HUES64 (cell line): ENCODE measurements around the gene CCSER1.
"Not testable (repeated sequence)": the region's sequence is repeated elsewhere in the genome, so short reads cannot be mapped to it uniquely, and the experiment has no call there.

Experiments
- H3K27ac ChIP-seq: 2 replicates; pipeline ENCODE4 v1.7.0; 2013; ENCODE audit warnings: low read depth, low read length, inconsistent platforms
- H3K27me3 ChIP-seq: 2 replicates; pipeline ENCODE4 v1.6.1; 2013; ENCODE audit warnings: mild to moderate bottlenecking, low read length; ENCODE audit not compliant: insufficient read depth
- H3K36me3 ChIP-seq: 2 replicates; pipeline ENCODE4 v1.6.1; 2013; ENCODE audit warnings: mild to moderate bottlenecking, low read length; ENCODE audit not compliant: insufficient read depth
- H3K4me1 ChIP-seq: 2 replicates; pipeline ENCODE4 v1.6.1; 2013; ENCODE audit warnings: mild to moderate bottlenecking, low read length, moderate library complexity; ENCODE audit not compliant: insufficient read depth
- H3K4me3 ChIP-seq: 2 replicates; pipeline ENCODE4 v1.5.1; 2013; ENCODE audit warnings: mild to moderate bottlenecking, low read length, moderate library complexity
- H3K9ac ChIP-seq: 2 replicates; pipeline ENCODE4 v1.6.1; 2013; ENCODE audit warnings: mild to moderate bottlenecking, low read depth, low read length
- H3K9me3 ChIP-seq: 2 replicates; pipeline ENCODE4 v1.6.1; 2013; ENCODE audit warnings: low read depth, low read length; ENCODE audit not compliant: insufficient read depth
- WGBS: fragments of 150-250, 120-280 bp; methylation state at CpG from one replicate; pipeline ENCODE4 v1.1.7; 2013; ENCODE audit warnings: missing lambda C conversion rate; 5-methylcytosine and 5-hydroxymethylcytosine counted together

Gene CCSER1

DNA sequence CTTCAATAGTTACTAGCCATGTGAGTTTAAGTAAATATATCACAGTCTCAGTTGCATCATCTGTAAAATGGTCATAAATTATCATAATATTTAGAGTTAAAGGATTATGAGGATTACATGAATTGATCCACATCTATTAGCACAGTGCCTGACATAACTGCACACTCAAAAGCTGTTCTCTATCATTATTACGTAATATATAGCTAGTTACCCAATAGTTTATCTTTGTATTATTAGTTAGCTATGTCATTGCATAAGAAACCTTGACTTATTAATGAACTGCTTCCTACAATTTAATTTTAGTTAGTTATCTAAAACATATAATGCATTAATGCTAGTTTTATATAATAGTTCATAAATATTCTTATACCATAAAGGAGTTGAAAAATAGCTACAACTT is 1099.7 kb downstream of the CCSER1 start:
- Histone ChIP-seq H3K4me3 (no peak overlapping the region), H3K9me3 (no peaks in the 10 kb centered on the region), H3K27ac (no peak overlapping the region), H3K4me1 (no peaks in the 10 kb centered on the region), H3K9ac (no peak overlapping the region), H3K27me3 (no peaks in the 10 kb centered on the region), H3K36me3 (no peaks in the 10 kb centered on the region)
- WGBS: no CpG with 5 or more reads among the region's 1 CpG

- H3K4me3 ChIP-seq: no peak overlapping the region
- H3K9me3 ChIP-seq: no peaks in the 10 kb centered on the region
- no peaks in the 10 kb centered on the region for H3K27me3 ChIP-seq
- WGBS: 91% methylated on average over 2 of the region's 3 CpGs
- H3K27ac ChIP-seq: no peak overlapping the region
- H3K36me3 ChIP-seq: no peaks in the 10 kb centered on the region
- H3K4me1 ChIP-seq: peaks cover 7% of the 10 kb centered on the region
- no peak overlapping the region for H3K9ac ChIP-seq
These were observed 1101.5 kb downstream of the CCSER1 start for GRCh38 chr4:91228659-91229058.

- Histone ChIP-seq H3K9ac (no peak overlapping the region), H3K27me3 (no peaks in the 10 kb centered on the region)
- WGBS: no CpG with 5 or more reads among the region's 2 CpGs
These were observed 1106.0 kb downstream of the CCSER1 start for GRCh38 chr4:91233164-91233563.

GRCh38 chr4:91243132-91243531 is 1115.9 kb downstream of the CCSER1 start:
- H3K4me1 ChIP-seq: no peaks in the 10 kb centered on the region
- no peak overlapping the region for H3K27ac ChIP-seq
- no peaks in the 10 kb centered on the region for H3K36me3 ChIP-seq
- WGBS: 93% methylated on average over 2 of the region's 2 CpGs
- no peaks in the 10 kb centered on the region for H3K27me3 ChIP-seq
- H3K4me3 ChIP-seq: no peak overlapping the region
- H3K9ac ChIP-seq: no peak overlapping the region
- H3K9me3 ChIP-seq: no peaks in the 10 kb centered on the region

More at GRCh38 chr4:91233164-91233563, 1106.0 kb downstream of the CCSER1 start:
- Histone ChIP-seq H3K27ac (no peak overlapping the region), H3K4me3 (no peak overlapping the region), H3K4me1 (peaks cover 7% of the 10 kb centered on the region), H3K36me3 (no peaks in the 10 kb centered on the region), H3K9me3 (no peaks in the 10 kb centered on the region)

DNA sequence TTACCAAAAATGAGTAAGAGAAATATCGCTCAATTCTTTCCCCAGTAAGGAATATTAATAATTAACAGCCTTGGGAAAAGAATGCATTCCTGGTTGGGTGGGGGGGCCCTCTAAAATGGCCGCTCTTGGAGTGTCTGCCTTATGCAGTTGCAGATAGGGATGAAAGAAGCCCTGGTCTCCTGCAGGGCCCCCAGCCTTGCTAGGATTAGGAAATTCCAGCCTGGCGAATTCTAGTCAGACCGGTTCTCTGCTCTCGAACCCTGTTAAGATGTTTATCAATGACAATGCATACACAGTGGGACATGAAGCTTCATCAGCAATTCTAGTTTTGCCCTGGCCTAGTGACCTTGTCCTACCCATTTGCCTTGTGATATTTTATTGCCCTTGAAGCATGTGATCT is 1128.8 kb downstream of the CCSER1 start:
- H3K27ac ChIP-seq: peak overlapping the region; percentile 16; the same call in 1 of the 2 replicates
- WGBS: 84% methylated on average over 4 of the region's 5 CpGs

DNA sequence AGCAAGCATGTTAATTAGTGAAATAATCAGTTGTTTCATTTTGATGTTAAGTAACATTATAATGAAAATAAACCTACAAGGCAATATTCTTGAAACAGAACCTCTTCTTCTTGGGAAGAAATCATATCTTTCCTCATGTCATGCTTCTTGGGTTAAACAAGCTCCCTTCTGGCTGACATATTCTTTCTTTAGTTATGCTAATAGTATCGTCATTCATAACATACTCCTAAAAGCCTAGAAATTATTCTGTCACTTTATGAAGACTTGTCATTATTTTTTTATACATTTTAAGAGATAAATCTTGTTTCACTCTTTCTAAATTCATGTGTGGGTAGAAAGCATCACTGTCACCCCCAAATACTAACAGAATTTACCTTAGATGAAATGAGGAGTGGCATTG is 1129.6 kb downstream of the CCSER1 start:
- peaks cover 20% of the 10 kb centered on the region for H3K9me3 ChIP-seq

More for the DNA sequence above, 1128.8 kb downstream of the CCSER1 start:
- no peak overlapping the region for H3K4me3 ChIP-seq
- H3K36me3 ChIP-seq: no peaks in the 10 kb centered on the region
- H3K27me3 ChIP-seq: no peaks in the 10 kb centered on the region
- H3K9me3 ChIP-seq: peaks cover 20% of the 10 kb centered on the region
- H3K9ac ChIP-seq: no peak overlapping the region
- H3K4me1 ChIP-seq: no peaks in the 10 kb centered on the region

DNA sequence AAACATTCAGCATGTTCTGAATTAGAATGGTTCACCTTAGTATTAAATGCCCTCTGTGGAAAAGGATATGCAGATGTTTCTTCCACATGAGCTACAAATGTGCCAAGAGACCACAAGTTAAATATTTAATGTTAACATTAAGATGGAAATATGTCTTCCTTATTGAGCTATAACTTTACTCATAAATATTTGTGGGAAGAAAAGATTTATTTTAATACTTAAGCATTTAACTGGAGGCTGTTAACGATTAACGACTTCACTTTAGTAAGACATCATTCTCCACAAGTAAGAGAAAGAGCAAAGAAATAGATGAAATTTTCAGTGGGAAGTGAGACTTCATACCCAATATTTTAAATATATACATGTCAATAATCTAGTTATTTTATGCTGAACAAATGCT is 1130.5 kb downstream of the CCSER1 start:
- Histone ChIP-seq H3K4me1 (no peaks in the 10 kb centered on the region), H3K9me3 (peaks cover 20% of the 10 kb centered on the region), H3K36me3 (no peaks in the 10 kb centered on the region), H3K27me3 (no peaks in the 10 kb centered on the region), H3K4me3 (no peak overlapping the region), H3K27ac (no peak overlapping the region), H3K9ac (no peak overlapping the region)
- WGBS: no CpG with 5 or more reads among the region's 2 CpGs

More for the DNA sequence above, 1129.6 kb downstream of the CCSER1 start:
- WGBS: 100% methylated on average over 1 of the region's 1 CpG
- H3K4me3 ChIP-seq: no peak overlapping the region
- no peaks in the 10 kb centered on the region for H3K4me1 ChIP-seq
- H3K27me3 ChIP-seq: no peaks in the 10 kb centered on the region
- peak overlapping the region; percentile 53; the same call in 1 of the 2 replicates for H3K27ac ChIP-seq
- H3K36me3 ChIP-seq: no peaks in the 10 kb centered on the region
- no peak overlapping the region for H3K9ac ChIP-seq

GRCh38 chr4:91258326-91258725 is 1131.1 kb downstream of the CCSER1 start:
- Histone ChIP-seq H3K36me3 (no peaks in the 10 kb centered on the region), H3K4me1 (no peaks in the 10 kb centered on the region), H3K9ac (no peak overlapping the region), H3K4me3 (no peak overlapping the region), H3K9me3 (peaks cover 20% of the 10 kb centered on the region), H3K27me3 (no peaks in the 10 kb centered on the region), H3K27ac (no peak overlapping the region)

DNA sequence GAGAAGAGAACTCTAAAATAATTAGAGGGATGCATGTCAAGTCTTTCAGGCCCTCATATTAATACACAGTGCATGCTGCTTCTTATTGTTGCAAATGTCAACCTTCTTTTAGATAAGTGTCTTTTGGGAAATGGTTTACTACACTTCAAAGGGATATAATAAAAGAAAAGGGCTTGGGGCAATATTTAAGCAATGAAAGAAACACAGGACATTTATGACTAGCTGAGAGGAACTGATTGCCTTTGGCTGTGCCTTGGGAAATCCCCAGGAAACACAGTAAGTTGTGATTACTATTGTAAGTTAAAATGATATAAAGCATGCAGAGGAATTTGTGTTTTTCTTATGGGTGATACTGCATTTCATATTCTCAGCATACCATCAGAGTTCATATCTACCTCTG is 1140.3 kb downstream of the CCSER1 start:
- no peak overlapping the region for H3K4me3 ChIP-seq
- H3K27ac ChIP-seq: no peak overlapping the region; the same call in 1 of the 2 replicates

DNA sequence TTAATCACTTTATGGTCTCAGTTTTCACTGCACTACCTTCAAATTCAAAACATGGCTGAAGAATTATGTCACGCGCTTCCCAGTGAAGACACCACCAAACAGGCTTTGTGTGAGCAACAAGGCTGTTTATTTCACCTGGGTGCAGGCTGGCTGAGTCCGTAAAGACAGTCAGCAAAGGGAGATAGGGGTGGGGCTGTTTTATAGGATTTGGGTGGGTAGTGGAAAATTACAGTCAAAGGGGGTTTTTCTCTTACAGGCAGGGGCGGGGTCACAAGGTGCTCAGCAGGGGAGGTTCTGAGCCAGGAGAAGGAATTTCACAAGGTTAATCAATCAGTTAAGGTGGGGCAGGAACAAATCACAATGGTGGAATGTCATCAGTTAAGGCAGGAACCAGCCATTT is 1141.3 kb downstream of the CCSER1 start:
- H3K4me3 ChIP-seq, H3K9ac ChIP-seq, H3K36me3 ChIP-seq, H3K27me3 ChIP-seq, H3K9me3 ChIP-seq: not testable (repeated sequence)
- Histone ChIP-seq H3K4me1 (peaks cover 23% of the 10 kb centered on the region), H3K27ac (peak overlapping the region; percentile 65)
- WGBS: 68% methylated on average over 4 of the region's 4 CpGs

More for the DNA sequence above, 1140.3 kb downstream of the CCSER1 start:
- Histone ChIP-seq H3K9me3 (no peaks in the 10 kb centered on the region), H3K9ac (no peak overlapping the region), H3K36me3 (no peaks in the 10 kb centered on the region), H3K4me1 (peaks cover 23% of the 10 kb centered on the region), H3K27me3 (no peaks in the 10 kb centered on the region)

DNA sequence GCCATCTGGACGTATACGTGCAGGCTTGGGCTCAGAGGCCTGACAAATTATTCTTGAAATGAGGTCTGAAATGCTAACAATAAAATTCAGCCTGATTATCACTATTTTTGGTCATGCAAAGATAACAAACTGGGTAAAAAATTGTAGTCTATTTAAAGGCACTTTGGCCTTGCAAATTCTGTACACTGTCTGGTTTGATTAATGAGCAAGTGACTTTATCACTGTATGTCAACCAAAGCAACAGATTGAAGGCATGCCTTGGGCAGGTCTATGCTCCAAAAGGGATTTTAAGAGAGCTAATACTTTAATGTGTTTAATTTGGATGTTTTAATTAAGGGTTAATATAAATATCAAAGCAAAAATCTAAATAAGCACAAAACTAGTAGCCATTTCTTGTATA is 1141.7 kb downstream of the CCSER1 start:
- Histone ChIP-seq H3K9me3 (no peaks in the 10 kb centered on the region), H3K36me3 (no peaks in the 10 kb centered on the region), H3K27ac (peak overlapping the region; percentile 65), H3K4me1 (peaks cover 23% of the 10 kb centered on the region), H3K4me3 (no peak overlapping the region), H3K27me3 (no peaks in the 10 kb centered on the region), H3K9ac (peak overlapping the region; percentile 36; the same call in 1 of the 2 replicates)
- WGBS: 15% methylated on average over 2 of the region's 2 CpGs

- Histone ChIP-seq H3K4me1 (no peaks in the 10 kb centered on the region), H3K27ac (no peak overlapping the region), H3K36me3 (no peaks in the 10 kb centered on the region), H3K4me3 (no peak overlapping the region), H3K27me3 (no peaks in the 10 kb centered on the region), H3K9me3 (no peaks in the 10 kb centered on the region), H3K9ac (no peak overlapping the region)
- WGBS: 93% methylated on average over 2 of the region's 2 CpGs
These were observed 1152.7 kb downstream of the CCSER1 start for GRCh38 chr4:91279899-91280298.
